ENCODE results near the gene NNAT. TPM values are rescaled to one million over a fixed set of nuclear protein-coding genes. Genes with fewer than 3 reads are reported as not detected.

Gene NNAT
- total RNA-seq, 5 donors from 2014 or later (not counting 1 experiment from before 2014, with no cell fraction given) = 0.20 TPM; not detected in 4

- Mint-ChIP-seq H3K4me1 (peaks cover 59 to 62% (median 62%) of the 10 kb centered on the region in 3 donors), H3K27me3 (no peaks in the 10 kb centered on the region), H3K4me3 (peak overlapping the region; percentile 89 to 95 (median 95)), H3K9me3 (no peaks in the 10 kb centered on the region), H3K36me3 (peaks cover 7% of the 10 kb centered on the region), H3K27ac (peak overlapping the region; percentile 78 to 91)
- no peaks in the 10 kb centered on the region for H3K9me3 ChIP-seq
- H3K36me3 ChIP-seq (ENCODE audit: control insufficient read depth in 2 of 2, extremely low read depth in 1 of 2, insufficient read depth in 1 of 2, low read length in 1 of 2) = no peaks in the 10 kb centered on the region
- WGBS (ENCODE audit: insufficient coverage) = 30% methylated on average over 4 of the region's 10 CpGs
- ATAC-seq (replicated peaks in 1 of 4) (no peak), DNase-seq (peak in 1 of 35 experiments; percentile 16)
- H3K4me3 ChIP-seq (ENCODE audit: control insufficient read depth in 1 of 2, extremely low read depth in 1 of 2, low read length in 1 of 2) = peak overlapping the region; percentile 79 to 88
- ChIA-PET POLR2A (no interaction called here), CTCF (interaction anchor here in 1 of 2 donors (1.6 kb wide), 1 partner anchor 9 kb away, joined by 4 read pairs; no protein-coding TSS in a partner anchor)
- H3K4me1 ChIP-seq (ENCODE audit: control insufficient read depth in 1 of 2, extremely low read depth in 1 of 2, insufficient read depth in 2 of 2, low read length in 2 of 2) = peaks cover 22 to 44% of the 10 kb centered on the region in 2 experiments
- no peak overlapping the region for H3K27ac ChIP-seq (ENCODE audit: low read length)
- H3K27me3 ChIP-seq (replicated peaks in 1 of 2; ENCODE audit: control insufficient read depth in 2 of 2, extremely low read depth in 1 of 2, insufficient read depth in 2 of 2, low read length in 1 of 2) = no peaks in the 10 kb centered on the region
These were observed 5.3 kb downstream of the NNAT start for GRCh38 chr20:37526238-37526838.

- H3K36me3 Mint-ChIP-seq = peaks cover 7% of the 10 kb centered on the region
- H3K27me3 Mint-ChIP-seq = no peaks in the 10 kb centered on the region
- Histone ChIP-seq H3K9me3 (no peaks in the 10 kb centered on the region), H3K36me3 (ENCODE audit: control insufficient read depth in 2 of 2, extremely low read depth in 1 of 2, insufficient read depth in 1 of 2, low read length in 1 of 2) (no peaks in the 10 kb centered on the region), H3K4me3 (ENCODE audit: control insufficient read depth in 1 of 2, extremely low read depth in 1 of 2, low read length in 1 of 2) (peak overlapping the region; percentile 79 to 88), H3K27ac (ENCODE audit: low read length) (peak overlapping the region; percentile 92), H3K27me3 (replicated peaks in 1 of 2; ENCODE audit: control insufficient read depth in 2 of 2, extremely low read depth in 1 of 2, insufficient read depth in 2 of 2, low read length in 1 of 2) (no peaks in the 10 kb centered on the region), H3K4me1 (ENCODE audit: control insufficient read depth in 1 of 2, extremely low read depth in 1 of 2, insufficient read depth in 2 of 2, low read length in 2 of 2) (peaks cover 22 to 41% of the 10 kb centered on the region in 2 experiments)
- no peaks in the 10 kb centered on the region for H3K9me3 Mint-ChIP-seq
- no peak for ATAC-seq (replicated peaks in 1 of 4)
- peak overlapping the region; percentile 89 to 95 (median 95) for H3K4me3 Mint-ChIP-seq
- DNase-seq = peak in 1 of 35 experiments; percentile 14
- ChIA-PET POLR2A (interaction anchor here in 1 of 2 donors (0.6 kb wide), 1 partner anchor 554 kb away, joined by 7 read pairs; no protein-coding TSS in a partner anchor), CTCF (interaction anchor here (0.6 to 1.6 kb wide), 3 partner anchors 8 to 332 kb away, joined by 4 to 7 read pairs (median 5); no protein-coding TSS in a partner anchor)
- H3K27ac Mint-ChIP-seq = peak overlapping the region; percentile 100
- peaks cover 55 to 57% (median 56%) of the 10 kb centered on the region in 3 donors for H3K4me1 Mint-ChIP-seq
- 7% methylated on average over 13 of the region's 28 CpGs for WGBS (ENCODE audit: insufficient coverage)
These were observed 6.0 kb downstream of the NNAT start for GRCh38 chr20:37526839-37527637.

GRCh38 chr20:37527638-37528445 is 6.8 kb downstream of the NNAT start, which contains the start of gene BLCAP:
BLCAP (minus strand) TSS chr20:37527876; CDS start chr20:37519174, 8,702 bp downstream.
- Mint-ChIP-seq H3K27me3 (no peaks in the 10 kb centered on the region), H3K9me3 (no peaks in the 10 kb centered on the region), H3K4me1 (peaks cover 52 to 55% (median 54%) of the 10 kb centered on the region in 3 donors), H3K4me3 (peak within 1 kb of the TSS; percentile 89 to 95 (median 95)), H3K36me3 (peaks cover 7% of the 10 kb centered on the region), H3K27ac (peak within 1 kb of the TSS; percentile 100)
- ATAC-seq (replicated peaks in 1 of 4) = peak; percentile 92 to 93 (median 92)
- no peaks in the 10 kb centered on the region for H3K36me3 ChIP-seq (ENCODE audit: control insufficient read depth in 2 of 2, extremely low read depth in 1 of 2, insufficient read depth in 1 of 2, low read length in 1 of 2)
- H3K27me3 ChIP-seq (replicated peaks in 1 of 2; ENCODE audit: control insufficient read depth in 2 of 2, extremely low read depth in 1 of 2, insufficient read depth in 2 of 2, low read length in 1 of 2) = no peaks in the 10 kb centered on the region
- peak within 1 kb of the TSS; percentile 92 for H3K27ac ChIP-seq (ENCODE audit: low read length)
- WGBS (ENCODE audit: insufficient coverage) = under 1% methylated on average over 56 of the region's 62 CpGs
- H3K4me1 ChIP-seq (ENCODE audit: control insufficient read depth in 1 of 2, extremely low read depth in 1 of 2, insufficient read depth in 2 of 2, low read length in 2 of 2) = peaks cover 22 to 41% of the 10 kb centered on the region in 2 experiments
- peak; percentile 86 to 96 (median 93) for DNase-seq
- ChIA-PET POLR2A (interaction anchor here in 1 of 2 donors (0.6 kb wide), 1 partner anchor 555 kb away, joined by 7 read pairs; no protein-coding TSS in a partner anchor), CTCF (interaction anchor here (0.6 to 1.5 kb wide), 5 partner anchors 16 to 338 kb away, joined by 3 to 7 read pairs (median 5); no protein-coding TSS in a partner anchor)
- H3K4me3 ChIP-seq (ENCODE audit: control insufficient read depth in 1 of 2, extremely low read depth in 1 of 2, low read length in 1 of 2) = peak within 1 kb of the TSS; percentile 79 to 88
- no peaks in the 10 kb centered on the region for H3K9me3 ChIP-seq

DNA sequence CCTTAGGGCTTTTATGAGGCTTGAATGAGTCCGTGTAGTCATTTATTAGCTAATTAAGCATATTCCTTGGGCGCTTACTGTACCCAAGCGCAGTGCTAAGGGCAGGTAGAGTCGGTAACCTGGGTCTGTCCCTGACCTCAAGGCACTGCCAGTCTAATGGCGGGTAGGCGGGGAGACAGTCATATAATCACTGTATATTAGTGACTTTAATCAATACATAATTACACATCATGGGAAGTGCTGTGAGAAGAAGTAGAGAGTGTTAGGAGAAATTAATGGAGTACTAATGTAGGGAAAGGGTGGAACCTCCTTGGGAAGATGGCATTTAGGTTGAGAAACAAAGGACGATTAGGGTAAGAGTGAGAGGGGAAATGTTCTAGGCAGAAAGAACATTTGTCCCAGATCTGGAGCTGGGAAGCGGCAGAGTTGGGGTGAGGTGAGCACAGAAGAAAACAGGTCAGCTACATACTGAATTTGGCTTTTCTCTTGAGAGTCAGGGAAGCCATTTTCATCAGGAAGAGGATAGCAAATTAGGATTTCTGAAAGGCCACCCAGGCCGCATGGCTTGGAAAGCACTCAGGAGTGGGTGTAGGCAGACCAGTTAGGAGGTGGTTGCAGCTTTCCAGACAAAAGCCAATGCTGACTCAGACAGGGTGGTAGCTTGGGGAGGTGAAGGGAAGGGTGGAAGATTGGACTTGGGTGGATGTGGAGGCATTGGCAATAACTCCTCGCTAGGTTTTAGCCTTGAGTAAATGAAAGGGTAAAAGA is 7.6 kb downstream of the NNAT start:
- peak in 1 of 4 experiments; percentile 1 for ATAC-seq (replicated peaks in 1 of 4)
- peaks cover 3% of the 10 kb centered on the region for H3K36me3 Mint-ChIP-seq
- no peaks in the 10 kb centered on the region for H3K36me3 ChIP-seq (ENCODE audit: control insufficient read depth in 2 of 2, extremely low read depth in 1 of 2, insufficient read depth in 1 of 2, low read length in 1 of 2)
- no peaks in the 10 kb centered on the region for H3K9me3 Mint-ChIP-seq
- CTCF ChIA-PET = interaction anchor here (0.6 to 1.5 kb wide), 5 partner anchors 258 to 339 kb away, joined by 3 to 5 read pairs (median 4); no protein-coding TSS in a partner anchor
- peak overlapping the region; percentile 92 for H3K27ac ChIP-seq (ENCODE audit: low read length)
- H3K4me1 ChIP-seq (ENCODE audit: control insufficient read depth in 1 of 2, extremely low read depth in 1 of 2, insufficient read depth in 2 of 2, low read length in 2 of 2) = peaks cover 22 to 41% of the 10 kb centered on the region in 2 experiments
- H3K27me3 ChIP-seq (replicated peaks in 1 of 2; ENCODE audit: control insufficient read depth in 2 of 2, extremely low read depth in 1 of 2, insufficient read depth in 2 of 2, low read length in 1 of 2) = no peaks in the 10 kb centered on the region
- H3K4me1 Mint-ChIP-seq = peaks cover 44 to 48% (median 48%) of the 10 kb centered on the region in 3 donors
- 76% methylated on average over 4 of the region's 10 CpGs for WGBS (ENCODE audit: insufficient coverage)
- DNase-seq = peak in 1 of 35 experiments; percentile 4
- peak overlapping the region; percentile 89 to 95 (median 95) for H3K4me3 Mint-ChIP-seq
- H3K4me3 ChIP-seq (ENCODE audit: control insufficient read depth in 1 of 2, extremely low read depth in 1 of 2, low read length in 1 of 2) = peak overlapping the region; percentile 79 to 88
- H3K9me3 ChIP-seq = no peaks in the 10 kb centered on the region
- H3K27me3 Mint-ChIP-seq = no peaks in the 10 kb centered on the region
- H3K27ac Mint-ChIP-seq = peak overlapping the region; percentile 100
- POLR2A ChIA-PET = no interaction called here

DNA sequence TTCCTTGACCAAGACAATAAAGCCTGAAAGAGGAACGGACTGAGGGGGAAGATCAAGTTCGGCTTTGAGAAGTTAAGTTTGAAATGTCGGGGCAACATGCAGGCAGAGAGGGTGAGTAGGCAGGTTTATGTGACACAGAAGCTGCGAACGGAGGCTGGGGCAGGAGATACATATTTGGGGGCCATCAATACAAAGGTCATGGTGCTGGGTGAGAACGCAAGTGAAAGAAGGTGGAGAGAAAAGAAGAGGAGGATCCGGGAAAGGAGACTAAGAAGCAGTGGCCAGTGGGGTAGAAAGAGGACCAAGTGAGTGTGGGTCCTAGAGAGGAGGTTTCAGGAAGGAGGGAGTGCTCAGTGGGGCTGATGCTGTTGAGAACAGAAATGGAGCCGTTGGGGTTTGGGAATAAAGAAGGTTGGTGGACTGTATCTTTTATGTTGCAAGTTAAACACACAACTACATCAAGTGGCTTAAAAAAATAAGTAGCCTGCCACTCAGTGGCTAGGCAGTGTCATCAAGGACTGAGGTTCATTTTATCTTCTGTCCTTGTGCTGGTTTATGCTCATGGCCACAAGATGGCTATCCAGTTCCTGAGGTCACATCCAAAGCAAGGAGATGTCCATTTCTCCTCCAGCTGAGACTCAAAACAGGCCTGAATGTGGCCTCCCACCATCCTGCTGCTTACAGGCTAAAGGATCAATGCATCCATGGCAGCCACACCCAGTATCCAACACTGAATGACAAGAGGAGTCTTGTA is 8.3 kb downstream of the NNAT start:
- Mint-ChIP-seq H3K27ac (peak overlapping the region in 1 of 2 donors; percentile 12), H3K4me3 (peak overlapping the region; percentile 89 to 95 (median 95)), H3K36me3 (peaks cover 3% of the 10 kb centered on the region), H3K9me3 (no peaks in the 10 kb centered on the region), H3K4me1 (peaks cover 36 to 41% (median 41%) of the 10 kb centered on the region in 3 donors), H3K27me3 (no peaks in the 10 kb centered on the region)
- DNase-seq (no peak), ATAC-seq (replicated peaks in 1 of 4) (no peak)
- Histone ChIP-seq H3K27ac (ENCODE audit: low read length) (no peak overlapping the region), H3K36me3 (ENCODE audit: control insufficient read depth in 2 of 2, extremely low read depth in 1 of 2, insufficient read depth in 1 of 2, low read length in 1 of 2) (no peaks in the 10 kb centered on the region), H3K9me3 (no peaks in the 10 kb centered on the region), H3K4me1 (ENCODE audit: control insufficient read depth in 1 of 2, extremely low read depth in 1 of 2, insufficient read depth in 2 of 2, low read length in 2 of 2) (peaks cover 22 to 36% of the 10 kb centered on the region in 2 experiments), H3K27me3 (replicated peaks in 1 of 2; ENCODE audit: control insufficient read depth in 2 of 2, extremely low read depth in 1 of 2, insufficient read depth in 2 of 2, low read length in 1 of 2) (no peaks in the 10 kb centered on the region), H3K4me3 (ENCODE audit: control insufficient read depth in 1 of 2, extremely low read depth in 1 of 2, low read length in 1 of 2) (no peak overlapping the region)
- 82% methylated on average over 7 of the region's 8 CpGs for WGBS (ENCODE audit: insufficient coverage)
- CTCF ChIA-PET = interaction anchor here in 1 of 2 donors (0.6 to 0.9 kb wide), 2 partner anchors 258 to 267 kb away, joined by 4 read pairs; no protein-coding TSS in a partner anchor
- POLR2A ChIA-PET = no interaction called here
